ENCODE data around the gene ITGA6. TPM values are rescaled to one million over a fixed set of nuclear protein-coding genes. Genes with fewer than 3 reads are reported as not detected.
"Not testable (repeated sequence)": the region's sequence is repeated elsewhere in the genome, so short reads cannot be mapped to it uniquely, and the experiment has no call there.

The ITGA6 gene
- total and polyA plus RNA-seq, 4 donors = 58.2 to 113 (median 88.8) TPM

DNA sequence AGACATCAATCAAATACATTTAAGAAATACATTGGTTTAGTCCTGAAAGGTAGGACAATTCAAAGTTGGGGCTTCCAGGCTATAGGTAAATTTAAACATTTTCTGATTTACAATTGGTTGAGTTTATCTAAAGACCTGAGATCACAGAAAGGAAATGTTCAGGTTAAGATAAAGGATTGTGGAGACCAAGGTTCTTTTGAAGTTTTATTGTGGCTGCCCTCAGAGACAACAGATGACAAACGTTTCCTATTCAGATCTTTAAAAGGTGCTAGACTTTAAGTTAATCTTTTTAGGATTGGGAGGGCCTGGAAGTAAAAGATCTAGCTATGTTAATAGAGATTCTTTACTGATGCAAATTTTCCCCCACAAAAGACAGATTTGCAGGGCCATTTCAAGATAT, 122.4 kb downstream of the ITGA6 start:
- not testable (repeated sequence) for H3K36me3 ChIP-seq (ENCODE audit: control insufficient read depth, insufficient read depth, low read length); H3K27ac ChIP-seq (ENCODE audit: low read depth, low read length); H3K9me3 ChIP-seq (ENCODE audit: control insufficient read depth, insufficient read depth, low read length); H3K27me3 ChIP-seq (ENCODE audit: control insufficient read depth, insufficient read depth, low read length); H3K4me3 ChIP-seq (ENCODE audit: low read depth, low read length); DNase-seq (ENCODE audit: low read depth in 4 of 6, low spot score in 6 of 6); H3K4me1 ChIP-seq (ENCODE audit: control insufficient read depth, insufficient read depth, low read length)
- no CpG with 5 or more reads among the region's 1 CpG for WGBS (ENCODE audit: insufficient coverage)

DNA sequence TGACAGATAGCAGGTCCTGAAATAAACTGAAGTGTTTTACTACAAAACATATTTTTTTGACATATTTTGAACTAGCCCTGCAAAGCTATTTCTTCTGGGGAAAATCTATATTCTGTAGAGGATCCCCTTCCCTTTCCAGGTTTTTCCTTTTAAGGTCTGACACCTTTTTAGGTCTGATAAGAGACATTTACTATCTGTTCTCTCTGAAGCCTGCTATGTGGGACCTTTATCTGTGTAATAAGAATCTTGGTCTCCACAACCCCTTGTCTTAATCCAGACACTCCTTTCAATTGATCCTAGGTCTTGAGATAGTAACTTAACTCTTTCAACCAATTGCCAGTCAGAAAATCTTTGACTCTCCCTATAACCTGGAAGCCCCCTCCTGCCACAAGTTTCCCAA, 123.0 kb downstream of the ITGA6 start:
- no peaks in the 10 kb centered on the region for H3K36me3 ChIP-seq (ENCODE audit: control insufficient read depth, insufficient read depth, low read length)
- H3K9me3 ChIP-seq (ENCODE audit: control insufficient read depth, insufficient read depth, low read length) = peaks cover 7% of the 10 kb centered on the region
- no peak overlapping the region for H3K27ac ChIP-seq (ENCODE audit: low read depth, low read length)
- H3K27me3 ChIP-seq (ENCODE audit: control insufficient read depth, insufficient read depth, low read length) = peaks cover 4% of the 10 kb centered on the region
- H3K4me3 ChIP-seq (ENCODE audit: low read depth, low read length) = no peak overlapping the region
- DNase-seq (ENCODE audit: low read depth in 4 of 6, low spot score in 6 of 6) = no peak
- H3K4me1 ChIP-seq (ENCODE audit: control insufficient read depth, insufficient read depth, low read length) = peaks cover 4% of the 10 kb centered on the region

DNA sequence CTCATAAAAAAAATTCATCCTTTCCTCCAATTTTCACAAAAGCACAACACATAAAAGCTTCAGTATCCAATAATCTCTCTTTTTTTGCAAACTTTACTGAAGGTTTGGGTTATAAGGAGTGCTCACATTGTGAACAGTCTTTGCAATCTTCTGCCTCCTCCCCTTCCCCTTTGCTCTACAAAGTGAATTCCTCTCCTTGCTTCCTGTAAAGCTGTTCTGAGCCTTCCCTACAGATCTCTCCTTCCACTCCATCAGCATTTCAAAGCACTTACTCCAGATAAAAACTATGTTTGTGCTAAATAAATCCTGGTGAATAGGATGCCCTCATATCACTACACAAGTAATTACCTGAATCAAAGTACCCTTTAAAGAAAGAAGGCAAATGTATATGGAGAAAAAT, 123.9 kb downstream of the ITGA6 start:
- peaks cover 3% of the 10 kb centered on the region for H3K9me3 ChIP-seq (ENCODE audit: control insufficient read depth, insufficient read depth, low read length)
- DNase-seq (ENCODE audit: low read depth in 4 of 6, low spot score in 6 of 6) = peak in 1 of 6 donors; percentile 6
- H3K4me1 ChIP-seq (ENCODE audit: control insufficient read depth, insufficient read depth, low read length) = peaks cover 5% of the 10 kb centered on the region
- no peak overlapping the region for H3K27ac ChIP-seq (ENCODE audit: low read depth, low read length)
- H3K27me3 ChIP-seq (ENCODE audit: control insufficient read depth, insufficient read depth, low read length) = peaks cover 4% of the 10 kb centered on the region
- H3K36me3 ChIP-seq (ENCODE audit: control insufficient read depth, insufficient read depth, low read length) = no peaks in the 10 kb centered on the region
- H3K4me3 ChIP-seq (ENCODE audit: low read depth, low read length) = no peak overlapping the region

DNA sequence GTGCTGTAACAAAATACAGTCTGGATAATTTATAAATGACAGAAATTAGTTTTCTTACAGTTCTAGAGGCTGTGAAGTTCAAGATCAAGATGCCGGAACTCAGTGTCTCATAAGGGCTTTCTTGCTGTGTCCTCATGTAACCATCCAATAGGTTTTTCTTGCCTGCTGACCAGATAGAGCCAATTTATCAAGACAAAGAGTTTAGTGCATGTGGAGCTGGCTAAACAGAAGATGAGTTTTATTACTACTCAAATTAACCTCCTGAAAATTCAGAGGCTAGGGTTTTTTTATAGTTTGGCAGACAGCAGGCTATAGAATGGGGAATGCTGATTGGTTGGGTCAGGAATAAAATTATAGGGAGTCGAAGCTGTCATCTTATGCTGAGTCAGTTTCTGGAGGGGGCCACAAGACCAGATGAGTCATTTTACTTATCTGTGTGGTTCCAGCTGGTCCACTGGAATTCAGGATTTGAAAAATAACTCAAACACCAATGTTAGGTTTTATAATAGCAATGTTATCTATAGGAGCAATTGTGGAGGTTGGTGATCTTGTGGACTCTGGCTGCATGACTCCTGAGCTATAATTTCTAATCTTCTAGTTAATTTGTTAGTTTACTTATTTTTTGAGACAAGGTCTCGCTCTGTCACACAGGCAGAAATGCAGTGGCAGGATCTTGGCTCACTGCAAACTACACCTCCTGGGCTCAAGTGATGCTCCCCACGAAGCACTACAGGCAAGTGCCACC, 125.3 kb downstream of the ITGA6 start:
- Histone ChIP-seq H3K27me3 (ENCODE audit: control insufficient read depth, insufficient read depth, low read length) (peaks cover 7% of the 10 kb centered on the region), H3K4me1 (ENCODE audit: control insufficient read depth, insufficient read depth, low read length) (peaks cover 9% of the 10 kb centered on the region), H3K4me3 (ENCODE audit: low read depth, low read length) (no peak overlapping the region), H3K9me3 (ENCODE audit: control insufficient read depth, insufficient read depth, low read length) (peaks cover 2% of the 10 kb centered on the region), H3K36me3 (ENCODE audit: control insufficient read depth, insufficient read depth, low read length) (no peaks in the 10 kb centered on the region), H3K27ac (ENCODE audit: low read depth, low read length) (no peak overlapping the region)
- DNase-seq (ENCODE audit: low read depth in 4 of 6, low spot score in 6 of 6) = no peak
- 96% methylated on average over 3 of the region's 4 CpGs for WGBS (ENCODE audit: insufficient coverage)

DNA sequence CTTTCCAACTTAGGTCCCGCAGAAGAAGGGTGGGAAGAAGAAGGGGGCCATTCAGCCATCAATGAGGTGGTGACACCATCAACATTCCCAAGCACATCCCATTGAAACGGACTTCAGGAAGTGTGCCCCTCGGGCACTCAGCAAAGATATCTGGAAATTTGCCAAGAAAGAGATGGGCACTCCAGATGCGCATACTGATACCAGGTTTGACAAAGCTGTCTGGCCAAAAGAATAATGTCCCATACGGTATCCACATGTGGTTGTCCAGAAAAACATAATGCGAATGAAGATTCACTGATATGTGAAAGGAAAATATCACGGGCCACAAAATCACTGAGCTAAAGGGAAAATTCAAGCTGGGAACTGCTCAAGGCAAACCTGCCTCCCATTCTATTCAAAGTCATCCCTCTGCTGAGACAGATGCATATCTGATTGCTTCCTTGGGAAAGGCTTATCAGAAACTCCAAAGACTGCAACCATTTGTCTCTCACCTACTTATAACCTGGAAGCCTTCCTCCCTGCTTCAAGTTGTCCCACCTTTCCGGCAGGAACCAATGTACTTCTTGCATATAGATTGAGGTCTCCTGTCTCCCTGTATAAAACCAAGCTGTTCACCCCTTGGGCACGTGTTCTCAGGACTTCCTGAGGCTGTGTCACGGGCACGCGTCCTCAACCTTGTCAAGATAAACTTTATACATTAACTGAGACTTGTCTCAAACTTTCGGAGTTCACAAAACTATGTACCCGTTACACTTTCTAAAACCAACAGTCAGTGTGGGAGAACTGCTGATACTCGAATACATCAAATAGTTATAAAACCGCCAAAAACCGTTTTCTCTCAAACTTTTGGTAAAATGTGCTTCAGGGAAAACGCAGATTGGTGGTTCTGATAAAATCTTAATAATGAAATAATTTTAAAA, 127.2 kb downstream of the ITGA6 start:
- Histone ChIP-seq H3K4me1 (ENCODE audit: control insufficient read depth, insufficient read depth, low read length) (peaks cover 12% of the 10 kb centered on the region), H3K27ac (ENCODE audit: low read depth, low read length) (no peak overlapping the region), H3K9me3 (ENCODE audit: control insufficient read depth, insufficient read depth, low read length) (no peaks in the 10 kb centered on the region), H3K36me3 (ENCODE audit: control insufficient read depth, insufficient read depth, low read length) (no peaks in the 10 kb centered on the region), H3K4me3 (ENCODE audit: low read depth, low read length) (peak overlapping the region; percentile 83), H3K27me3 (ENCODE audit: control insufficient read depth, insufficient read depth, low read length) (peaks cover 7% of the 10 kb centered on the region)
- 46% methylated on average over 10 of the region's 18 CpGs for WGBS (ENCODE audit: insufficient coverage)
- peak in 2 of 6 donors; percentile 6 to 7 for DNase-seq (ENCODE audit: low read depth in 4 of 6, low spot score in 6 of 6)

DNA sequence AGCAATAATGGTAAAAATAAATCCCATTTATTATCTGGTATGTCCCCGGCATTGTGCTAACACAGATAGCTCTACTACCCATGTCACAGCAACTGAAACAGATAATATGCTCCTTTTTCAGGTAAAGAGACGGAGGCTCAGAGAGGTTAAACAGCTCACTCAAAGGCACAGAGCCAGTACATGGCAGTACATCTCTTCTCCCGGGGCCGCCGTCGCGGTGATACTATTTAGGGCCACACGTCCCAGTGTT, 127.8 kb downstream of the ITGA6 start:
- H3K36me3 ChIP-seq (ENCODE audit: control insufficient read depth, insufficient read depth, low read length) = no peaks in the 10 kb centered on the region
- 1% methylated on average over 7 of the region's 8 CpGs for WGBS (ENCODE audit: insufficient coverage)
- H3K4me3 ChIP-seq (ENCODE audit: low read depth, low read length) = peak overlapping the region; percentile 83
- H3K27me3 ChIP-seq (ENCODE audit: control insufficient read depth, insufficient read depth, low read length) = peaks cover 7% of the 10 kb centered on the region
- no peaks in the 10 kb centered on the region for H3K9me3 ChIP-seq (ENCODE audit: control insufficient read depth, insufficient read depth, low read length)
- peak in 1 of 6 donors; percentile 22 for DNase-seq (ENCODE audit: low read depth in 4 of 6, low spot score in 6 of 6)
- H3K27ac ChIP-seq (ENCODE audit: low read depth, low read length) = peak overlapping the region; percentile 52
- peaks cover 12% of the 10 kb centered on the region for H3K4me1 ChIP-seq (ENCODE audit: control insufficient read depth, insufficient read depth, low read length)

Other genes starting within 250 kb of the ITGA6 start
- 10 to 100 TPM; 12.4 to 30.0 TPM for gene PDK1, start 128.5 kb downstream of the ITGA6 start, total RNA-seq
- gene PDK1, start 128.5 kb downstream of the ITGA6 start, polyA plus RNA-seq (ENCODE audit: insufficient read length in 2 of 2) = 1 to 10 TPM; 6.4 to 6.7 TPM